Neuronal stem cell (in vitro differentiated cells): ENCODE measurements around the gene STK36.

Experiments
- DNase-seq: peaks from one replicate; pipeline ENCODE4 v3.0.0-alpha.2; 2013; ENCODE audit warnings: low spot score
- H2AFZ ChIP-seq: one replicate; pipeline ENCODE4 v1.6.1; 2013; ENCODE audit warnings: mild to moderate bottlenecking, low read length, inconsistent platforms
- H2AK5ac ChIP-seq: 2 replicates; pipeline ENCODE4 v1.6.1; 2013; ENCODE audit warnings: low read depth, mild to moderate bottlenecking, inconsistent platforms, low read length, moderate library complexity, mixed read lengths
- H2BK120ac ChIP-seq: 2 replicates; pipeline ENCODE4 v1.6.1; 2013; ENCODE audit warnings: low read depth, mild to moderate bottlenecking, inconsistent platforms, low read length, moderate library complexity, mixed read lengths
- H2BK12ac ChIP-seq: one replicate; pipeline ENCODE4 v1.6.1; 2013; ENCODE audit warnings: low read length, inconsistent platforms
- H2BK15ac ChIP-seq: 2 replicates; pipeline ENCODE4 v1.6.1; 2013; ENCODE audit warnings: mild to moderate bottlenecking, low read length, inconsistent platforms, mixed read lengths
- H2BK5ac ChIP-seq: one replicate; pipeline ENCODE4 v1.6.1; 2013; ENCODE audit warnings: inconsistent platforms, mild to moderate bottlenecking, low read length, moderate library complexity
- H3K14ac ChIP-seq: one replicate; pipeline ENCODE4 v1.6.1; 2013; ENCODE audit warnings: low read length, inconsistent platforms
- H3K18ac ChIP-seq: 2 replicates; pipeline ENCODE4 v1.6.1; 2013; ENCODE audit warnings: low read length, inconsistent platforms
- H3K23ac ChIP-seq: 2 replicates; pipeline ENCODE4 v1.6.1; 2013; ENCODE audit warnings: low read depth, mild to moderate bottlenecking, mixed read lengths, low read length, inconsistent platforms; ENCODE audit not compliant: poor library complexity
- H3K27ac ChIP-seq: replicated peaks from 3 replicates; pipeline ENCODE4 v1.5.1; 2013; ENCODE audit warnings: low read length, inconsistent platforms
- H3K27me3 ChIP-seq, 3 experiments: 2 replicates each; pipeline ENCODE4 v1.6.1; 2013; ENCODE audit warnings: low read length in 3 of 3, mild to moderate bottlenecking in 2 of 3, inconsistent platforms in 1 of 3, low read depth in 1 of 3, mixed read lengths in 1 of 3, moderate library complexity in 1 of 3; ENCODE audit not compliant: control insufficient read depth in 3 of 3, insufficient read depth in 3 of 3
- H3K36me3 ChIP-seq, 2 donors: replicated peaks in 1 of 2; 2 replicates each; pipeline ENCODE4 v1.6.1; 2013; ENCODE audit warnings: low read length in 2 of 2; ENCODE audit not compliant: control insufficient read depth in 2 of 2, insufficient read depth in 2 of 2
- H3K4ac ChIP-seq: 2 replicates; pipeline ENCODE4 v1.6.1; 2013; ENCODE audit warnings: inconsistent platforms, mild to moderate bottlenecking, low read length, moderate library complexity
- H3K4me1 ChIP-seq, 2 donors: 1 replicate in 1 of 2; 2 replicates in 1 of 2; pipeline ENCODE4 v1.6.1; 2013; ENCODE audit warnings: low read length in 2 of 2, low read depth in 1 of 2; ENCODE audit not compliant: control insufficient read depth in 2 of 2, insufficient read depth in 1 of 2
- H3K4me2 ChIP-seq: one replicate; pipeline ENCODE4 v1.6.1; 2013; ENCODE audit warnings: mild to moderate bottlenecking, low read length, inconsistent platforms; ENCODE audit not compliant: insufficient read depth, poor library complexity, severe bottlenecking
- H3K4me3 ChIP-seq, 2 donors: 2 replicates each; pipeline ENCODE4 v1.5.1; 2013; ENCODE audit warnings: low read length in 2 of 2, mild to moderate bottlenecking in 2 of 2, inconsistent platforms in 1 of 2, moderate library complexity in 1 of 2
- H3K79me1 ChIP-seq: one replicate; pipeline ENCODE4 v1.6.1; 2013; ENCODE audit warnings: low read depth, mild to moderate bottlenecking, inconsistent platforms, low read length, moderate library complexity
- H3K9ac ChIP-seq: one replicate; pipeline ENCODE4 v1.6.1; 2013; ENCODE audit warnings: mild to moderate bottlenecking, low read depth, low read length, inconsistent platforms; ENCODE audit not compliant: poor library complexity
- H3K9me3 ChIP-seq, 2 donors: replicated peaks in 1 of 2; 2 replicates each; pipeline versions ENCODE3 to v1.6.1; 2013; ENCODE audit warnings: low read length in 2 of 2, mild to moderate bottlenecking in 2 of 2, inconsistent platforms in 1 of 2, low read depth in 1 of 2, mixed read lengths in 1 of 2, moderate library complexity in 1 of 2; ENCODE audit not compliant: control insufficient read depth in 2 of 2, insufficient read depth in 1 of 2
- H4K8ac ChIP-seq: one replicate; pipeline ENCODE4 v1.6.1; 2013; ENCODE audit warnings: low read depth, mild to moderate bottlenecking, inconsistent platforms, low read length, moderate library complexity
- H4K91ac ChIP-seq: one replicate; pipeline ENCODE4 v1.6.1; 2013; ENCODE audit warnings: low read length, low read depth, mild to moderate bottlenecking, inconsistent platforms; ENCODE audit not compliant: poor library complexity
- WGBS, 2 donors: extraction: QIAGEN DNeasy Blood & Tissue Kit; methylation state at CpG; one replicate each; pipeline ENCODE4 v1.1.7; 2013; ENCODE audit warnings: missing lambda C conversion rate in 2 of 2, mixed read lengths in 1 of 2; ENCODE audit not compliant: insufficient read length in 2 of 2, insufficient replicate concordance in 1 of 2; ENCODE audit errors: extremely low coverage in 2 of 2; 5-methylcytosine and 5-hydroxymethylcytosine counted together

Gene STK36

GRCh38 chr2:218718058-218718457, 46.2 kb downstream of the STK36 start:
- Histone ChIP-seq H2BK120ac (no peak overlapping the region), H3K36me3 (peaks cover 6 to 68% of the 10 kb centered on the region in 2 donors), H3K79me1 (peaks cover 4% of the 10 kb centered on the region), H2AFZ (no peak overlapping the region), H3K9me3 (peaks cover 0 to 5% of the 10 kb centered on the region in 2 donors), H3K18ac (no peak overlapping the region), H3K4me2 (no peak overlapping the region), H3K4me3 (no peak overlapping the region), H3K4ac (no peak overlapping the region), H4K91ac (no peak overlapping the region), H3K27me3 (no peaks in the 10 kb centered on the region), H3K23ac (no peak overlapping the region), H2AK5ac (no peak overlapping the region), H2BK15ac (no peak overlapping the region), H3K14ac (no peak overlapping the region), H2BK12ac (no peak overlapping the region), H2BK5ac (no peak overlapping the region), H3K9ac (no peak overlapping the region), H4K8ac (no peak overlapping the region), H3K4me1 (peaks cover 0 to 2% of the 10 kb centered on the region in 2 donors), H3K27ac (no peak overlapping the region)
- no CpG with 5 or more reads among the region's 7 CpGs for WGBS, 2 donors
- no peak for DNase-seq

- Histone ChIP-seq H3K36me3 (peaks cover 6 to 58% of the 10 kb centered on the region in 2 donors), H3K9ac (no peak overlapping the region), H4K91ac (no peak overlapping the region), H2BK5ac (no peak overlapping the region), H3K23ac (no peak overlapping the region), H2BK15ac (no peak overlapping the region), H2AK5ac (no peak overlapping the region), H3K27me3 (no peaks in the 10 kb centered on the region), H3K79me1 (peaks cover 2% of the 10 kb centered on the region), H3K14ac (no peak overlapping the region), H3K18ac (no peak overlapping the region), H3K4me1 (peaks cover 0 to 2% of the 10 kb centered on the region in 2 donors), H3K27ac (no peak overlapping the region), H3K9me3 (peaks cover 0 to 5% of the 10 kb centered on the region in 2 donors), H3K4me3 (no peak overlapping the region), H3K4me2 (no peak overlapping the region), H3K4ac (no peak overlapping the region), H4K8ac (no peak overlapping the region), H2BK12ac (no peak overlapping the region), H2BK120ac (no peak overlapping the region), H2AFZ (no peak overlapping the region)
- WGBS, 2 donors, result no CpG with 5 or more reads among the region's 3 CpGs
- no peak for DNase-seq
These were observed 47.6 kb downstream of the STK36 start for GRCh38 chr2:218719457-218719856.

- H3K14ac ChIP-seq, result no peak overlapping the region
- H3K36me3 ChIP-seq, result peaks cover 6 to 56% of the 10 kb centered on the region in 2 donors
- H4K8ac ChIP-seq, result no peak overlapping the region
- no peak overlapping the region for H2BK15ac ChIP-seq
- WGBS, 2 donors, result no CpG with 5 or more reads among the region's 19 CpGs
- no peak overlapping the region for H3K4me3 ChIP-seq
- no peak overlapping the region for H3K18ac ChIP-seq
- peaks cover 2 to 10% of the 10 kb centered on the region in 2 donors for H3K9me3 ChIP-seq
- no peak for DNase-seq
- H4K91ac ChIP-seq, result no peak overlapping the region
- H3K27me3 ChIP-seq, result no peaks in the 10 kb centered on the region
- no peak overlapping the region for H3K27ac ChIP-seq
- H2BK120ac ChIP-seq, result no peak overlapping the region
- no peak overlapping the region for H2BK5ac ChIP-seq
- no peak overlapping the region for H3K4me2 ChIP-seq
- no peak overlapping the region for H3K4ac ChIP-seq
- no peak overlapping the region for H2AFZ ChIP-seq
- H3K4me1 ChIP-seq, result peaks cover 0 to 2% of the 10 kb centered on the region in 2 donors
- H2BK12ac ChIP-seq, result no peak overlapping the region
- no peak overlapping the region for H3K9ac ChIP-seq
- H2AK5ac ChIP-seq, result no peak overlapping the region
- H3K79me1 ChIP-seq, result peaks cover 2% of the 10 kb centered on the region
- H3K23ac ChIP-seq, result no peak overlapping the region
These were observed 48.5 kb downstream of the STK36 start for GRCh38 chr2:218720048-218721041.

- Histone ChIP-seq H3K18ac (no peak overlapping the region), H3K14ac (no peak overlapping the region), H3K9ac (no peak overlapping the region), H3K27me3 (no peaks in the 10 kb centered on the region), H2BK15ac (no peak overlapping the region), H3K4me3 (no peak overlapping the region), H2BK120ac (no peak overlapping the region), H4K8ac (no peak overlapping the region), H3K36me3 (peaks cover 6 to 48% of the 10 kb centered on the region in 2 donors), H3K79me1 (peaks cover 2% of the 10 kb centered on the region), H2AK5ac (no peak overlapping the region), H3K9me3 (peaks cover 3 to 21% of the 10 kb centered on the region in 2 donors), H2BK5ac (no peak overlapping the region), H4K91ac (no peak overlapping the region), H3K27ac (no peak overlapping the region), H3K4me2 (no peak overlapping the region), H3K4me1 (peaks cover 0 to 2% of the 10 kb centered on the region in 2 donors), H2BK12ac (no peak overlapping the region), H3K4ac (no peak overlapping the region), H3K23ac (no peak overlapping the region), H2AFZ (no peak overlapping the region)
- DNase-seq, result no peak
These were observed 49.6 kb downstream of the STK36 start for GRCh38 chr2:218721488-218721887.
